ENCODE data around the gene RIN1. TPM values are rescaled to one million over a fixed set of nuclear protein-coding genes. Genes with fewer than 3 reads are reported as not detected.

Gene RIN1
- total and polyA plus RNA-seq, 9 of the 15 experiments (the other 6 are each of a cell fraction or from before 2014, with no cell fraction given): 0.01 to 1.2 (median 0.45) TPM; not detected in 1

GRCh38 chr11:66329165-66329673, 7.0 kb downstream of the RIN1 start (continued):
- TF ChIP-seq TSC22D4 (tag; IDR thresholded peaks at IDR 0.05) (no peak), MAFG (tag; conservative IDR thresholded peaks at IDR 0.05) (peak; percentile 74), ZNF586 (CRISPR knock-in tag; conservative IDR thresholded peaks at IDR 0.05) (no peak), BRF1 (IDR thresholded peaks at IDR 0.05; ENCODE audit: borderline replicate concordance, extremely low read depth, insufficient read length) (no peak), MAFF (IDR thresholded peaks at IDR 0.05; ENCODE audit: low read length) (peak; percentile 50), ZNF395 (CRISPR knock-in tag; IDR thresholded peaks at IDR 0.05) (0 out of 2 replicates have a peak, but pooled peaks have one; percentile 10), RBM15 (IDR thresholded peaks at IDR 0.05; ENCODE audit: insufficient read depth, low read length) (no peak), MAX (CRISPR knock-in tag; IDR thresholded peaks at IDR 0.05) (no peak), STAT6 (CRISPR knock-in tag; IDR thresholded peaks at IDR 0.05) (no peak), MAFK (IDR thresholded peaks at IDR 0.05; ENCODE audit: low read length) (peak; percentile 38; the same call in 1 of the 2 replicates), NELFE (IDR thresholded peaks at IDR 0.05; ENCODE audit: insufficient read depth, insufficient read length) (no peak), SMARCA5 (IDR thresholded peaks at IDR 0.05) (no peak), ZFP36 (IDR thresholded peaks at IDR 0.05; ENCODE audit: low read depth, low read length, partially characterized antibody) (no peak), GTF2E2 (tag; IDR thresholded peaks at IDR 0.05) (no peak), ZNF551 (CRISPR knock-in tag; IDR thresholded peaks at IDR 0.05) (no peak), ZNF518B (CRISPR knock-in tag; IDR thresholded peaks at IDR 0.05) (no peak), MYC (IDR thresholded peaks at IDR 0.05; ENCODE audit: low read depth, low read length) (no peak), MYC (CRISPR knock-in tag; IDR thresholded peaks at IDR 0.05; ENCODE audit: borderline replicate concordance, low read depth) (no peak), RBM34 (IDR thresholded peaks at IDR 0.05; ENCODE audit: borderline replicate concordance, insufficient read depth, low read length) (no peak), ETS1 (conservative IDR thresholded peaks at IDR 0.05; ENCODE audit: control insufficient read depth, low read depth, low read length) (no peak)

Measured in K562 (cell line).